ENCODE results near the gene ARL5B. TPM values are rescaled to one million over a fixed set of nuclear protein-coding genes. Genes with fewer than 3 reads are reported as not detected.

ARL5B gene
- total and polyA plus RNA-seq, 2 of the 4 experiments (the other 2 are of a cell fraction), result 5.9 to 12.0 TPM

DNA sequence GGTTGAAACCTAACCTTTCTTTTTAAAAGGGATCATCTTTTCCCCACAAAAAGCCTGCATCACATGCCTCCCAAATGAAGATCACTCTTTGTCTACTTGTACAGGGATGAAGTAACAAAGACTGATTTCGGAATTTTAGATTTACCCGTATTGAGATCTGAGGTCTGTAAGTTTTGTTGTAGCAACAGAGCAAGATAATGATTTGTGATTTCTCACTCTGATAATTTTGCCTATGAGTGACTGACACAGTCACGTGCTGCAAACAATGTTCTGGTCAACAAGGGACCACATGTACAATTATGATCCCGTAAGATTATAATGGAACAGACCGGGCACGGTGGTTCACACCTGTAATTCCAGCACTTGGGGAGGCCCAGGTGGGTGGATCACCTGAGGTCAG lies 31.3 kb downstream of the ARL5B start:
- Histone ChIP-seq H4K8ac (ENCODE audit: low read depth in 2 of 2, low read length in 2 of 2) (no peak overlapping the region), H3K9me3 (ENCODE audit: control insufficient read depth, insufficient read depth, low read length) (no peaks in the 10 kb centered on the region), H3K4me3 (ENCODE audit: insufficient read depth, low read depth, low read length) (no peak overlapping the region), H3K56ac (ENCODE audit: extremely low read depth, insufficient read depth, low read length) (no peak overlapping the region), H3K4me1 (ENCODE audit: control insufficient read depth, insufficient read depth, low read length) (no peaks in the 10 kb centered on the region), H3K9ac (ENCODE audit: low read depth, low read length) (no peak overlapping the region), H3K23ac (ENCODE audit: low read depth, low read length) (no peak overlapping the region), H4K20me1 (ENCODE audit: insufficient read depth, low read length) (no peaks in the 10 kb centered on the region), H2BK120ac (ENCODE audit: low read depth, low read length) (no peak overlapping the region), H3K4me2 (ENCODE audit: low read depth, low read length) (no peak overlapping the region), H3K27me3 (ENCODE audit: control insufficient read depth, insufficient read depth, low read length) (no peaks in the 10 kb centered on the region), H2AFZ (replicated peaks; ENCODE audit: low read length, poor library complexity) (no peak overlapping the region), H3K14ac (replicated peaks; ENCODE audit: low read depth, low read length) (no peak overlapping the region), H3K27ac (ENCODE audit: insufficient read depth, low read length) (no peak overlapping the region), H2AK9ac (replicated peaks; ENCODE audit: low read depth, low read length, poor library complexity) (no peak overlapping the region), H3K18ac (ENCODE audit: low read depth, low read length) (no peak overlapping the region), H2AK5ac (ENCODE audit: low read depth, low read length) (no peak overlapping the region), H3K4ac (ENCODE audit: low read depth, low read length) (no peak overlapping the region), H2BK15ac (ENCODE audit: low read depth, low read length) (no peak overlapping the region), H3K79me1 (ENCODE audit: low read depth in 1 of 2, low read length in 2 of 2) (no peaks in the 10 kb centered on the region), H3K9me1 (ENCODE audit: insufficient read depth, low read length) (no peaks in the 10 kb centered on the region), H4K91ac (ENCODE audit: insufficient read depth, low read depth, low read length) (no peak overlapping the region), H3K36me3 (ENCODE audit: control insufficient read depth, insufficient read depth, low read length) (no peaks in the 10 kb centered on the region), H2BK5ac (ENCODE audit: low read depth, low read length, poor library complexity, severe bottlenecking) (no peak overlapping the region), H2BK20ac (ENCODE audit: low read depth, low read length) (no peak overlapping the region), H4K5ac (ENCODE audit: low read depth, low read length) (no peak overlapping the region)
- no TSS peak for BruUV-seq (replicated peaks)
- intact Hi-C loops (cut with micrococcal nuclease) (loop anchor here (10.0 kb wide), 1 partner anchor 914 kb away; no protein-coding TSS in a partner anchor), in situ Hi-C loops (cut with MboI; ENCODE audit: low sequenced_read_pairs) (loop anchor here (25.0 kb wide), 1 partner anchor 1097 kb away; no protein-coding TSS in a partner anchor), dilution Hi-C loops (cut with HindIII; ENCODE audit: low sequenced_read_pairs, unreplicated experiment) (no loop called here)
- DNase-seq, result no peak
- 80% methylated on average over 1 of the region's 6 CpGs; no CpG with 5 or more reads in 1 of the 2 experiments for WGBS, 2 experiments (ENCODE audit: extremely low coverage in 2 of 2, insufficient read length in 1 of 2)
- POLR2A ChIA-PET (ENCODE audit: unreplicated experiment), result no interaction called here
- CTCF ChIA-PET, result interaction anchor here (0.6 kb wide), 1 partner anchor 822 kb away, joined by 4 read pairs; no protein-coding TSS in a partner anchor
- no peak for TF ChIP-seq RAD21 (IDR thresholded peaks at IDR 0.05; ENCODE audit: low read length)
- TF ChIP-seq POLR2A (IDR thresholded peaks at IDR 0.05; ENCODE audit: low read depth, low read length), result no peak
- no peak for TF ChIP-seq CEBPB (IDR thresholded peaks at IDR 0.05; ENCODE audit: low read depth, low read length)
- TF ChIP-seq MAZ (IDR thresholded peaks at IDR 0.05; ENCODE audit: borderline replicate concordance, low read depth, low read length), result no peak
- no peak for TF ChIP-seq MXI1 (IDR thresholded peaks at IDR 0.05; ENCODE audit: borderline replicate concordance, low read depth, low read length)
- TF ChIP-seq, protein P1, sequence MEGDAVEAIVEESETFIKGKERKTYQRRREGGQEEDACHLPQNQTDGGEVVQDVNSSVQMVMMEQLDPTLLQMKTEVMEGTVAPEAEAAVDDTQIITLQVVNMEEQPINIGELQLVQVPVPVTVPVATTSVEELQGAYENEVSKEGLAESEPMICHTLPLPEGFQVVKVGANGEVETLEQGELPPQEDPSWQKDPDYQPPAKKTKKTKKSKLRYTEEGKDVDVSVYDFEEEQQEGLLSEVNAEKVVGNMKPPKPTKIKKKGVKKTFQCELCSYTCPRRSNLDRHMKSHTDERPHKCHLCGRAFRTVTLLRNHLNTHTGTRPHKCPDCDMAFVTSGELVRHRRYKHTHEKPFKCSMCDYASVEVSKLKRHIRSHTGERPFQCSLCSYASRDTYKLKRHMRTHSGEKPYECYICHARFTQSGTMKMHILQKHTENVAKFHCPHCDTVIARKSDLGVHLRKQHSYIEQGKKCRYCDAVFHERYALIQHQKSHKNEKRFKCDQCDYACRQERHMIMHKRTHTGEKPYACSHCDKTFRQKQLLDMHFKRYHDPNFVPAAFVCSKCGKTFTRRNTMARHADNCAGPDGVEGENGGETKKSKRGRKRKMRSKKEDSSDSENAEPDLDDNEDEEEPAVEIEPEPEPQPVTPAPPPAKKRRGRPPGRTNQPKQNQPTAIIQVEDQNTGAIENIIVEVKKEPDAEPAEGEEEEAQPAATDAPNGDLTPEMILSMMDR (conservative IDR thresholded peaks at IDR 0.05; ENCODE audit: low read depth, low read length), result no peak
- TF ChIP-seq BHLHE40 (IDR thresholded peaks at IDR 0.05; ENCODE audit: low read depth, low read length), result no peak
- TF ChIP-seq SMC3 (IDR thresholded peaks at IDR 0.05; ENCODE audit: low read depth, low read length), result no peak
- TF ChIP-seq RCOR1 (IDR thresholded peaks at IDR 0.05; ENCODE audit: insufficient replicate concordance, low read length), result no peak
- TF ChIP-seq MAFK (IDR thresholded peaks at IDR 0.05; ENCODE audit: low read depth, low read length), result no peak
- TF ChIP-seq, protein P2, sequence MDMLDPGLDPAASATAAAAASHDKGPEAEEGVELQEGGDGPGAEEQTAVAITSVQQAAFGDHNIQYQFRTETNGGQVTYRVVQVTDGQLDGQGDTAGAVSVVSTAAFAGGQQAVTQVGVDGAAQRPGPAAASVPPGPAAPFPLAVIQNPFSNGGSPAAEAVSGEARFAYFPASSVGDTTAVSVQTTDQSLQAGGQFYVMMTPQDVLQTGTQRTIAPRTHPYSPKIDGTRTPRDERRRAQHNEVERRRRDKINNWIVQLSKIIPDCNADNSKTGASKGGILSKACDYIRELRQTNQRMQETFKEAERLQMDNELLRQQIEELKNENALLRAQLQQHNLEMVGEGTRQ (IDR thresholded peaks at IDR 0.05; ENCODE audit: low read depth, low read length), result no peak
- ATAC-seq (ENCODE audit: low read depth), result no peak

All from IMR-90 (cell line).